Right atrium auricular region (tissue), 2 donors: Measurements from ENCODE around the gene MFSD6. TPM values are rescaled to one million over a fixed set of nuclear protein-coding genes. Genes with fewer than 3 reads are reported as not detected.

ENCODE experiments used
- DNase-seq: peaks from one replicate; pipeline ENCODE4 v3.0.0-alpha.2; 2019; ENCODE audit warnings: low spot score
- H3K27ac ChIP-seq, 2 donors: fragments of 200-600 bp; sonication (generic); 1 replicate in 1 of 2; 2 replicates in 1 of 2; pipeline ENCODE4 v1.5.1; 2016 to 2019
- H3K27me3 ChIP-seq, 2 donors: fragments of 200-600 bp; sonication (generic); one replicate each; pipeline versions ENCODE4 v1.5.1 to v1.6.0; 2017 to 2019
- H3K36me3 ChIP-seq: fragments of 200-600 bp; sonication (generic); one replicate; pipeline ENCODE4 v1.5.1; 2016
- H3K4me1 ChIP-seq, 2 donors: fragments of 200-600 bp; sonication (generic); one replicate each; pipeline versions ENCODE4 v1.5.1 to v1.6.0; 2017 to 2019
- H3K4me3 ChIP-seq, 2 donors: fragments of 200-600 bp; sonication (generic); 1 replicate in 1 of 2; 2 replicates in 1 of 2; pipeline ENCODE4 v1.5.1; 2017 to 2019; ENCODE audit warnings: mild to moderate bottlenecking in 1 of 2, moderate library complexity in 1 of 2
- H3K9me3 ChIP-seq, 2 donors: fragments of 200-600 bp; sonication (generic); one replicate each; pipeline ENCODE4 v1.5.1; 2019
- total RNA-seq, 2 donors: library from RNA; depleted of rRNA; stranded (reverse); fragments of >200 nt; gene quantifications; one replicate each; pipeline ENCODE4 v1.1.0, GENCODE V29; 2016
- TF ChIP-seq, protein P1 (sequence below), 2 donors: fragments of 200-600 bp; sonication (generic); IDR thresholded peaks; one replicate each; pipeline ENCODE4 v1.5.1; 2019; ENCODE audit warnings: antibody characterized with exemption in 2 of 2

Gene MFSD6
- total RNA-seq, 2 donors from 2014 or later = 57.2 to 72.7 TPM

DNA sequence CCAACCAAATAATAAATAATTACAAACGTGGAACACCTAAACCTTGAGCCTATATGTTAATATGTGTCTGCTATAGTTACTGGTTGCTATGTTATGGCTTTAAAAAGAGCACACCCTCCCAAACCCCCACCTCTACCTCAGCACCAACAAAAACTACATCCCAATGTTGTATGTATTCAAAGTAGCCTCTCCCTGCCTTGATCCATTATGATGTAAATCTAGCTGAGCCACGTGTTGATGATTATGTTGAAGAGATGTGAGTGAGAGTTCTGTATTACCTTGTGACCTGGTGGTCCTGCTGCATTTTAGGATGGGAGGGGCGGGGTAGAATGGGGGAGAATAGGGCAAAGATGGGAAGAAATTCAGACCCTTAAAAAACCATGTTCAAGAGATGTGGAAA, 4.8 kb downstream of the MFSD6 start:
- Histone ChIP-seq H3K4me1 (peaks cover 0 to 45% of the 10 kb centered on the region in 2 donors), H3K36me3 (no peaks in the 10 kb centered on the region), H3K9me3 (no peaks in the 10 kb centered on the region), H3K27me3 (no peaks in the 10 kb centered on the region), H3K27ac (no peak overlapping the region), H3K4me3 (no peak overlapping the region)
- TF ChIP-seq, protein P1, sequence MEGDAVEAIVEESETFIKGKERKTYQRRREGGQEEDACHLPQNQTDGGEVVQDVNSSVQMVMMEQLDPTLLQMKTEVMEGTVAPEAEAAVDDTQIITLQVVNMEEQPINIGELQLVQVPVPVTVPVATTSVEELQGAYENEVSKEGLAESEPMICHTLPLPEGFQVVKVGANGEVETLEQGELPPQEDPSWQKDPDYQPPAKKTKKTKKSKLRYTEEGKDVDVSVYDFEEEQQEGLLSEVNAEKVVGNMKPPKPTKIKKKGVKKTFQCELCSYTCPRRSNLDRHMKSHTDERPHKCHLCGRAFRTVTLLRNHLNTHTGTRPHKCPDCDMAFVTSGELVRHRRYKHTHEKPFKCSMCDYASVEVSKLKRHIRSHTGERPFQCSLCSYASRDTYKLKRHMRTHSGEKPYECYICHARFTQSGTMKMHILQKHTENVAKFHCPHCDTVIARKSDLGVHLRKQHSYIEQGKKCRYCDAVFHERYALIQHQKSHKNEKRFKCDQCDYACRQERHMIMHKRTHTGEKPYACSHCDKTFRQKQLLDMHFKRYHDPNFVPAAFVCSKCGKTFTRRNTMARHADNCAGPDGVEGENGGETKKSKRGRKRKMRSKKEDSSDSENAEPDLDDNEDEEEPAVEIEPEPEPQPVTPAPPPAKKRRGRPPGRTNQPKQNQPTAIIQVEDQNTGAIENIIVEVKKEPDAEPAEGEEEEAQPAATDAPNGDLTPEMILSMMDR (IDR thresholded peaks at IDR 0.05) = no peak
- DNase-seq = no peak

DNA sequence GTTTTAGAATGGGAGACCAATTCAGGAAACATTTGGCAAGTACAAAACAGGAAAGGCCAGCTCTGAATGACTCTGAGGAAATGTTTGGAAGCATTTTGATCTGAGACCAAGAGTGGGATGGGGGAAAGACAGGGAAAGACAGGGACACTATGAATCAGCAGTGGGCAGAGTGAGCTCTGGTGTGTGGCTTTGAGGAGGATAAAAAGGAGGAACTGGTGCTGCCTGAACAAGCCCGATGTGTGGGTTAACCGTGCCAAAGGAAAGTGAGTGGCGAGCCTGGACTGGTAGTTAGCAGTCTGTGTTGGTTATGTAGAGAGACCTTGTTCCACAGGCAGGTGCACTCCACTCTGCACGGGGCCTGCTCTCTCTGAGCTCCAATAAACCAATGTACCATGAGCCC, 5.3 kb downstream of the MFSD6 start:
- Histone ChIP-seq H3K4me1 (peaks cover 0 to 46% of the 10 kb centered on the region in 2 donors), H3K9me3 (no peaks in the 10 kb centered on the region), H3K4me3 (no peak overlapping the region), H3K36me3 (no peaks in the 10 kb centered on the region), H3K27ac (peak overlapping the region in 1 of 2 donors; percentile 7), H3K27me3 (no peaks in the 10 kb centered on the region)
- DNase-seq = no peak
- TF ChIP-seq, protein P1 (IDR thresholded peaks at IDR 0.05) = no peak

DNA sequence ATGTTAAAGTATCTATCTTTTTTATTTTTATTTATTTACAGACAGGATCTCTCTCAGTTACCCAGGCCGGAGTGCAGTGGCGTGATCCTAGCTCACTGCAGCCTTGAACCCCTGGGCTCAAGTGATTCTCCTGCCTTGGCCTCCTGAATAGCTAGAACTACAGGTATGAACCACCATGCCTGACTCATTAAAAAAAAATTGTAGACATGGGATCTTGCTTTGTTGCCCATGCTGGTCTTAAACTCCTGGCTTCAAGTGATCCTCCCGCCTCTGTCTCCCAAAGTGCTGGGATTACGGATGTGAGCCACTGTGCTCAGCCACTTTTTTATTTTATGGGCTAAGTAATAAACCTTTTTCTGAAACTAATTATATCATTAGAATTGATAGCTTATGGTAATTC, 7.1 kb downstream of the MFSD6 start:
- H3K4me3 ChIP-seq = no peak overlapping the region
- no peaks in the 10 kb centered on the region for H3K36me3 ChIP-seq
- no peaks in the 10 kb centered on the region for H3K27me3 ChIP-seq
- TF ChIP-seq, protein P1 (IDR thresholded peaks at IDR 0.05) = no peak
- H3K4me1 ChIP-seq = peaks cover 0 to 45% of the 10 kb centered on the region in 2 donors
- H3K27ac ChIP-seq = no peak overlapping the region
- no peak for DNase-seq
- no peaks in the 10 kb centered on the region for H3K9me3 ChIP-seq

DNA sequence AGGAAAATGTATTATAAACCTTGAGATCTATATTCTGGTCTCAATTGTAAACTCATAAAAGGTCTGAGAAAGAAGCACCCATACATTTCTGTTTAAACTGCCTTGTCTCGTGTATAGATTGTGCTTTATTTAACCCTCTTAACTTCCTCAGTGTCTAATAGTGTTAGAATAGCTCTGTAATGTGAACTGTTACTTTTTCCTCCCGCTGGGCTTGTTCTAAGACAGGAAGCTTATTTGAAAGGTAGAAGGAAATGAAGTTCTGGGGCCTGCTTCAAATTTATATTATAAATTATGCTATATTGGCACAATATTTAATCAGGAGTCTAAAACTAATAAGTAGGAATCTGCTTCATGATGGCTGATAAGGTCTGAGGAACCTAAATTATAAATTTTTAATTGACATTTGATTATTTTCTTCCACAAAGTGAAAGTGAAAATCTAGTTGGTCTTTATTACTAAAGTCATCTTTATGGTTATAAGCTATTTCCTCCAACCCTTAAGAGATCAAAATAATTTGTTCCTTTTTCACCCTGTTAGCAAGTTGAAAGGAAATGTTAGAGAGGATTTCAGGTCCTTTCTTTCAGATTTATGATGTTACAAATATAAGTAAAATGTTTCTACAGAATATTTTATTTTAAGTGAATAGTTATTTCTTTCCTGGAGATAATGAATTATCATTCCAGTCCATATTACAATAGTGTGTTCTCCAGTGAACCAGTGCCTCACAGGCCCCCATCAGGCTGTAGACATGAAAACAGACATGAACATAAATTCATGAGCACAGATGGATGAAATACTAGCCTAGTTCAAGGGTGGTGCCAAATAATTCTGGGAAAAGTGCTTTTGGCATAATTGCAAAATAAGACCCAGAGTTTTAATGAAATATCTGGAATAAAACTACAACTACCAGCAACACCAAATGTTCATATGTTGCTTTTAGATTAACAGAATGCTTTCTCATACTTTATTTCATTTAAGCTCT, 7.9 kb downstream of the MFSD6 start:
- H3K27ac ChIP-seq = no peak overlapping the region
- no peak overlapping the region for H3K4me3 ChIP-seq
- no peaks in the 10 kb centered on the region for H3K9me3 ChIP-seq
- no peaks in the 10 kb centered on the region for H3K27me3 ChIP-seq
- H3K4me1 ChIP-seq = peaks cover 0 to 44% of the 10 kb centered on the region in 2 donors
- no peaks in the 10 kb centered on the region for H3K36me3 ChIP-seq
- no peak for DNase-seq
- TF ChIP-seq, protein P1 (IDR thresholded peaks at IDR 0.05) = no peak

DNA sequence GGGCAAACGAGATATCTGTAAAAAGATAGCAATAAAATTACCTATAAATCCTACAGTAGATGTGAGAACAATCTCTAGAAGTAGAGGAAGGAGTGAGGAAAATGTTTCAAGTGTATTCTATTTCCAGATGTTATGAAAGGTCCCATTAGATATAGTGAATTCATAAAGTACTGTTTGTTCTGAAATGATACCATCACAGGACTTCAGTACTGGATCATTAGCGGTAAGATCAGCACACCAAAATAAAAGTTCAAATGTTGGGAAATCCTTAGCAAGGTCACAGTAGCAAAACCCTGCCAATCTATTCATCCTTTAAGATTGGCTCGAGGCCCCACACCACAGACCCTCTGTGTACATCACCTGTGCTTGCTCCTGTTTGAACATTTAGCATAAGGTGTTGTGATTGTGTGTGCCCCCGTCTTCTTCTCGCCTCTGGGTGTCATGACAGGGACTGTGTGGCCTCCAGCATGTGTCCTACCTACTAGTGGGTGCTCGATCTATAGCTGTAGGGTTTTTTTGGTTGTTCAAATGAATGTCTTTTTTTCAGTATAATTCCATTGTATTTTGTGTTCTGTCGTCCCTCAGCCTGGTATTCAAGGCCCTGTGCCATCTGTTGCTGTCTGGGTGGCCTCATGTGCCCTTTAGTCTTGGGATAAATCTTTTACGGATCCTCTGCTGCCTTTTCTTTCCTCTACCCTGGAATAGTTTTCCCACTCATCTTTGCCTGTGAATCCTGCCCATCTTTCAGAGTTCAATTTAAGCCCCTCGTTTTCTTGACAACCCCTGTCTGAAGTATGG, 9.1 kb downstream of the MFSD6 start:
- no peak for DNase-seq
- Histone ChIP-seq H3K4me3 (no peak overlapping the region), H3K36me3 (no peaks in the 10 kb centered on the region), H3K27ac (no peak overlapping the region), H3K4me1 (peaks cover 0 to 39% of the 10 kb centered on the region in 2 donors), H3K27me3 (no peaks in the 10 kb centered on the region), H3K9me3 (no peaks in the 10 kb centered on the region)
- TF ChIP-seq, protein P1 (IDR thresholded peaks at IDR 0.05) = no peak
